HG03280 (cell line): ENCODE measurements around the gene TGFBI.

Source experiments
- ATAC-seq: cut with Tn5 transposase; IDR thresholded peaks from one replicate; pipeline ENCODE4 v1.9.1; 2021; ENCODE audit warnings: mild to moderate bottlenecking, moderate library complexity; ENCODE audit not compliant: unreplicated experiment

TGFBI gene

DNA sequence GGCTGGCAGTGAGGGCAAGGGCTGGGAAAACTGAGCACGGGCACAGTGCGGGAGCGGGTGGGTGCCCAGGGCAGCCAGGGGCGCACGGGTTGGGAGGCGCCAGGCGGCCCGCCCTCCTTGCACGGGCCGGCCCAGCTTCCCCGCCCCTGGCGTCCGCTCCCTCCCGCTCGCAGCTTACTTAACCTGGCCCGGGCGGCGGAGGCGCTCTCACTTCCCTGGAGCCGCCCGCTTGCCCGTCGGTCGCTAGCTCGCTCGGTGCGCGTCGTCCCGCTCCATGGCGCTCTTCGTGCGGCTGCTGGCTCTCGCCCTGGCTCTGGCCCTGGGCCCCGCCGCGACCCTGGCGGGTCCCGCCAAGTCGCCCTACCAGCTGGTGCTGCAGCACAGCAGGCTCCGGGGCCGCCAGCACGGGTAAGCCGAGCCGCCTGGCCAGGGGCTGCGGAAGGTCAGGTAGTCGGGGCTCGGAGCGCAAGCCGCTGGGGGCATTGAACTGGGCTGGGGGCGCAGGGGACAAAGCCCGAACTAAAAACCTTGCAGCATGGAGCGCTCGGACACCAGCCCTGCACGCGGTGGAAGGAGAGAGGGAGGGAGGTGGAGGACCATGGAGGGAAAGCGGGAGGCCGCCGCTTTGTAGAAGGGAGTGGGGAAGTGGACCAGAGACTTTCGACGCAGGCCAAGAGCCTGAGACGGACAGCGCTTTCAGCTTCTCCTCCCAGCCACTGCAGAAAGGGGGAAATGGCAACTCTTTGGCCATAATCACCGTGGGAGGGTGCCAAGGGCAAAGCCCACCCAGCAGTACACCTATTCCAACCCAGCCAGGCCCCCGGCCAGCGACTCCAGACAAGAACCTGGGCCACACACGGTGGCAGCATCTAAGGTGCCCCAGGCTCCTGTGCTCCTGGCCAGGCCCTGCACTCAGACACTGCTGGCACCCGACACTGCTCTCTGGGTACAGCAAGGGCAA lies at the start of gene TGFBI:
Gene TGFBI (plus strand): TSS at position 207 of the 961 bp plus-strand sequence. CDS start 68 bp downstream, at position 275.
- ATAC-seq, result no peak

- no peak for ATAC-seq
Observed at GRCh38 chr5:135978993-135979392, 49.8 kb upstream of the TGFBI start.

- ATAC-seq, result no peak
Observed at GRCh38 chr5:135979510-135979909, 49.3 kb upstream of the TGFBI start.

DNA sequence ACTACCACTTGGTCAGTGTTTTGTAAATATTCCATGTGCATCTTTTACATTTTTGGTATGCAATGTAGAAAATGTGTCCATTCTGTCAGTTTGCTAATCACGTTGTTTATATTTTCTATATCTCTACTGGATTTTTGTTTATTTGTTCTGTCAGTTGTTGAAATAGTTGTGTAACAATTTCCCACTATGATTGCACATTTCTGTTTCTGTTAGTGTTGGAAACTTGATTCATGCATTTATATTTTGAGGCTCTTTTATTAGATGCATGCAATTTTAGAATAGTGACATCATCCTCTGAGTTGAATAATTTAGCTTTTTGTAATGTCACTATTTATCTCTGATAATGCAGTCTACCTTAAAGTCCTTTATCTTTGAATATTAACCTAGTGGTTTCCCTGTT lies 48.2 kb upstream of the TGFBI start:
- no peak for ATAC-seq

DNA sequence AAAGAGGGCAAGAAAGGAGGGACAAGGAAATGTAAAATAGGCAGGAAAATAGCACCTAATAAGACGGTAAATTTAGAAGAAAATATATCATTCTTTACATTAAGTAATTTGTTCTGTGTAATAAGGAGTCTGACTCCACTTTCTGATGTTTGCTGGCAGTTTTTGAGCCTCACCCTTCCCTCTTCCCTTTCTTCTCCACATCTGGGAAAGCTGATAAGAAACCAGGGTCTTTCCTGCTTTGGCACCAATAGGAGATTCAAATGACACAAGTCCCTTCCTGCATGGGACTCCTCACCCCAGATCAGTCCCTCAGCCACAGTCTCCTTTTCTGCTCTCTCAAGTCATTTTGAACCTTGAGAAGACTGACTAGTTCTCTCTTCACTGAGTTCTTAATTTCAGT lies 42.8 kb upstream of the TGFBI start:
- ATAC-seq, result no peak

- ATAC-seq, result no peak
Observed at GRCh38 chr5:135986401-135986800, 42.4 kb upstream of the TGFBI start.

DNA sequence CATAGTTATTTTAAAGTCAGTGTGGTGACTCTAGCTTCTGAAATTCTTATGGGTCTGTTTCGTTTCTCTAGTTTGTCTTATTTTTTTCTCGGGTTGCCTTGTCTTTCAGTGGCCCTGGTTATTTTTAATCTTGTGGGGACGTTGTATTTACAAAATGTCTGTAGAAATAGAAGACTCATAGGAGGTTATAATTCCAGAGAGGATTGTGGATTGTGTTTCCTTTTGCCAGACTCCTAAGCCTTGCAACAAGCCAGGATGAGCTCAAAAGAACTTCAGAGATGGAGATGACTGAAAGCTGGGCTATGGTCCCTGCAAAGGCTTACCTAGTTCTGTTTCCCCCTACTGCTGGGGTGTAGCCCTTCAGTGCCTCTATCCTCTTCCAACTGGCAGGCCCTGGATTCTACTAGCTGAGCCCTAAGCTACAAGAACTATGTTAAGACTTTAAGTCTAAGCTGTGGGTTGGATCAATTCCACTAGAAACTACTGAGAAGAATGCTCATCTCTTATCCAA lies 41.8 kb upstream of the TGFBI start:
- no peak for ATAC-seq

- no peak for ATAC-seq
Observed at GRCh38 chr5:135988546-135988945, 40.2 kb upstream of the TGFBI start.

DNA sequence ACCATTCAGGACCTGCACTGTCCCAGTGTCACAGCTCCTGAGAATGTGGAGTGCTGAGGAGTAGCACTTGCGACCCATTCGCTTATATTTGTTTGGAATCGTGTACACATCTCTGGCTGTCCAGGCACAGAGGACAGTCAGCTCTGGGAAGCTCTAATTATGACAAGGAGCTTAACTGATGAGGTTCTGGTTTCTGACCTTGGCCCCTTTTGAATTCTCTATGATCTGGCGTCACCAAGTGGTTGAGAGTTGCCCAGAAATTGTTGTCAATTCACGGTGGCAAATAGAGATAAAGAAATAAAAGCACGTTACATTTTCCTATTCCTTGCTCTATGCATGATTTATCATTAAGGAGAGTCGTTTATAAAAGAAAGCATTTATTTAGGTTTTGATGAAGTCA lies 39.1 kb upstream of the TGFBI start:
- ATAC-seq, result no peak

DNA sequence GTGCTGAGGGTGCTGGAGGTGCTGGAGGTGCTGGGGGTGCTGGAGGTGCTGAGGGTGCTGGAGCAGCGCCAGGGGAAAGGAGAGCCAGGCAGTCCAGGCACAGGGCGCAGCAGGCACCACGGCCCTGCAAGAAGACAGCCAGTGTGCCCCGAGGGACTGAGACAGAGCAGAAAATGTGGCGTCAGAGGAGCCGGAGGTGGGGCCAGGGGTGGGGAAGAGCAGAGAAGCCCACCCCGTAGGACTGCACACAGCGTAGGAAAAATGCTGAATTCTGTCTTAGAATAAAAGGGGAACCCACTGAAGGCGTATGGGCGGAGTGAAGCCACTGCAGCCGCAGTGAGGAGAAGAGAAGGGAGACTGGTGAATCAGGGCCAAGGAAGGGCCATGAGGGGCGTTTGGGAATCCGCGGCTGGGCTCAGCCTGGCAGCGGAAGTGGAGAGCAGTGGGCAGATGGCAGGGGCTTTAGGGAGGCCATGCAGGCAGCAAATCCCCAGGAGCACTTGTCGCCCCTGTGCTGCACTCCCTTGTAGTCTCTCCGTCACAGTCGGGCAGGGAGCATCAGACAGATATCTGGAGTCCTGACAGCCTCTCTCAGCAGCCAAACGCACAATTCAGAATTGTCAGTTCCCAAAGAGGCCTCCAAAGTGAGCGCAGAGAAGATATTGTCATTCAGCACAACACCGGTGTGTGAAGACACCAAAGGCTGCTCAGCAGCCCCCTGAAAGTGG lies 38.1 kb upstream of the TGFBI start:
- no peak for ATAC-seq

- ATAC-seq, result no peak
Observed at GRCh38 chr5:135991429-135991828, 37.4 kb upstream of the TGFBI start.

DNA sequence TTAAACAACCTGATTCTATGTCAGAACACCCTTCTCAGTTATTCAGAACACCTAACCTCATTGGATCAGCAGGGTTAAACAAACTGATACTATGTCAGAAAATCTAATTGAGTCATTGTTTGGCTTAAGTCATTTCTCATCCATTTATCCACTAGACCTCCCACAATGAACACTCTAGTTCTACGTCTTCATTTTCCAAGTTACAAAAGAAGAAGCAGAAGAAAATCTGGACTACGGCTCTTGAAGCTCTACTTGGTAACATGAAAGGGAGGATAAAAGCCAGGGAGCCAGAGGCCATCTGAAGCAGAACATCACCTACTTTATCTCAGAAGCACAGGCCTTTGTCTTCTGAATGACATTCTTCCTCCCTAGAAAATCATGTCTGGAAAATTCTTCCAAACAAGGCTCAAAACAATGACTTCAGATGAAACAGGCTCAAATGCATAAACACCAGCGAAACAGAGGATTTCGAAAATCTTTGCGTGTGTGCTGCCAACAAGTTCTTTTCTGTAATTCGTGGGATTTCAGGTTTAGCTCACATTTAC lies 35.4 kb upstream of the TGFBI start:
- ATAC-seq, result no peak

DNA sequence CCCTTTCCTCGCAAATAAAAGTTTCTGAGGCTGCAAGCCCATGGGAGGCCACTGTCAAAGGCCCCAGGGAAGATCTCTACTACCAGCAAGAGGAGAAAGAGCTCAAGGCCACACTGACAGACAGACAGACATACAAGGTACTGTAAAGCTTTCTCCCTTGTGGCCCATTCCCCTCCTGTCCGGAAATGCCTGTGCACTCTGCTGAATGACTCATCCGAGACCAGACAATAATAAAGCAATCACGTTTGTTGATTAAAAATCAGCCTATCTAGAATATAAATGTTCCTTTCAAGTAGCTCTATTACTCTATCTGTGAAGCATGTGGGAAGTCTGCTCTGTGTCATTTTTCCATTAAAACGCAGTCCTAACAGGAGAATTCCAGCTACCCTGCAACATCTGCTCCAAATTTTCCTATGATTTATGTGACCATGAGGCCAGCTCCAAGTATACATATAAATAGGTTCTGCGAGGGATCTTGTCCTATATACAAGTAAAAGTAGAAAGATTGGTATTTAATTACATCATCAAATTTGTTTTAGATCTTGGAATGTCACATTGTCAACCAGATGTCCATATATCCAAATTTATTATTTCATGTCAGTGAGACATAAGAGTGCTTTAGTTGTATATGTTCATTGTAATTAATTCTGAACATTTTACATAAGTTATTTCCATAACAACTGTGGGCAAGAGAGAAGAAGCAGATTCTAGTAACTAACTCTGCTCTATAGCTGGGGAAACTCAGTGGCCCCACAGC lies 34.7 kb upstream of the TGFBI start:
- ATAC-seq, result no peak

GRCh38 chr5:135995976-135996375 lies 32.8 kb upstream of the TGFBI start:
- no peak for ATAC-seq

- no peak for ATAC-seq
Observed at GRCh38 chr5:135996611-135997010, 32.2 kb upstream of the TGFBI start.

- no peak for ATAC-seq
Observed at GRCh38 chr5:135997673-135998335, 31.0 kb upstream of the TGFBI start.

DNA sequence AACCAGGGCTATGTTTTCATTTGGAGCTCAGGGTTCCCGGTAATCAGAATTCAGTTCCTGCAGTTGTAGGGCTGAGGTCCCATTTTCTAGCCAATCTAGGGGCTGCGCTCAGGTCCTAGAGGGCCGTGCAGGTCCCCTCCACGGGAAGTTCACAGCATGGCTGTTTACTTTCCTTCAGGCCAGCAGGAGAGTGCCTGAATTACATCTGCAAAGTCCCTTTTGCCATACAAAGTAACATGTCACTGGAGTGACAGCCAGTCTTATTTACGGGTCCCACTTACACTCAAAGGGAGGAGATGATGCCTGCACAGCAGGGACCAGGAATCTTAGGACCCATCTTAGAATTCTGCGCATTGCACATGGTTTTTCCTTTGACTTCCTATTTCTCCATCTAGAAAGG lies 29.9 kb upstream of the TGFBI start:
- ATAC-seq, result no peak

DNA sequence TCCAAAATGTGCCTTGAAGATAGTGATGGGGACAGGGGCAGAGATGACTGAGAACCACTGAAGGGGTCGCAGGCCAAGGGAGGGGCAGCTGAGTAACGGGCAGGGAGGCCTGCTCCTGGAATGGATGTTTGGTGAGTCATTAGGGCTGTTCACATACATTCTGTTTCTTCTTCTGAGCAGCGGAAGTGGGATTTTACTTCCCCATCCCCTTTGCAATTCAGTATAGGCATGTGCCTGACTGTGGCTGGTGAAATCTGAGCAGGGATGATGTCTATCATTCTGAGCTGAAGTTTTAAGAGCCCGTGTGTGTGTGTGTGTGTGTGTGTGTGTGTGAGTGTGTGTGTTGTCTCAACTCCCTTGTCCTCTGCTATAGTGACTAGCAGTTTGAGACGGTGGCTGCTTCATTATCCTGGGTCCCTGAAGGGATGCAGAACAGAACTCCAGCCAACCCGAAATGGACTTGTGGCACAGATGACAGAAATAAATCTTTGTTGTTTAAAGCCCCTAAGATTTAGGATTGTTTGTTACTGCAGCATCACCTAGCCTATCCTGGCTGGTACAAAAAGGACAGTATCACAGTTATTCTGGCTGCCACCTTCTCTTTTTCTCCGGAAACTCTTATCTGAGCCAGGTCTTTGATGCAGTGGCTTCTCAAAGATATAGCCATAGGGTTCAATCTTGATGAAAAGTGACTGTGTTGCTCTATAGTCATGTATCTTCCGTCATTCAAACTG lies 29.2 kb upstream of the TGFBI start:
- ATAC-seq, result no peak

DNA sequence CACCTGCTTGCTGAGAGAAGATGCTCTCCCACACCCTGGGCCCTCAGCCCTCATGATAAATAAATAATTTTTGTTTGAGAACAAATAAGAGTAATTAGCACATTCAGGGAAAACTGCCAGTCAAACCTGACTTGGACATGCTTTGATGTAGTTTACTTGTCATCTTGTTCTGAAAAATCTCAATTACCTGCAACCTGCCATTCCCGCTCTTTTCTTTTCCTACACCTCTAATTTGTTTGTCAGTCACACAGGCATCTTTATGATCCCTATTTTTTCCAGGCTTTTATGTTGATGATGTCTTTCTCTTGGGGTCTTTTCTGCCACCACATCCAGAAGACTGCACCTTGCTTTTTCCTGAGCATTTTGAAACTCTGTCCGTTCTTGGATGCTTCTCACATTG lies 28.6 kb upstream of the TGFBI start:
- no peak for ATAC-seq

GRCh38 chr5:136000932-136001331 lies 27.9 kb upstream of the TGFBI start:
- ATAC-seq, result no peak
